HUES6 (cell line): ENCODE data around the gene IRGQ.

ENCODE experiments used
- H3K27ac ChIP-seq: 2 replicates; pipeline ENCODE4 v1.7.0; 2013; ENCODE audit warnings: low read depth, mild to moderate bottlenecking, low read length, inconsistent platforms
- H3K27me3 ChIP-seq: 2 replicates; pipeline ENCODE4 v1.6.1; 2013; ENCODE audit warnings: low read length; ENCODE audit not compliant: control insufficient read depth, insufficient read depth
- H3K36me3 ChIP-seq: 2 replicates; pipeline ENCODE4 v1.6.1; 2013; ENCODE audit warnings: low read length; ENCODE audit not compliant: control insufficient read depth, insufficient read depth
- H3K4me1 ChIP-seq: 2 replicates; pipeline ENCODE4 v1.6.1; 2013; ENCODE audit warnings: low read length; ENCODE audit not compliant: control insufficient read depth, insufficient read depth
- H3K4me3 ChIP-seq: 2 replicates; pipeline ENCODE4 v1.5.1; 2013; ENCODE audit warnings: low read depth, low read length
- H3K9ac ChIP-seq: one replicate; pipeline ENCODE4 v1.6.1; 2013; ENCODE audit warnings: mild to moderate bottlenecking, low read length
- H3K9me3 ChIP-seq: 2 replicates; pipeline ENCODE4 v1.6.1; 2013; ENCODE audit warnings: low read depth, low read length; ENCODE audit not compliant: control insufficient read depth, insufficient read depth

The IRGQ gene

GRCh38 chr19:43595999-43596841, at the start of gene IRGQ, which contains the start of gene ZNF576:
Gene IRGQ, minus strand, starts transcription at chr19:43596134. Its CDS starts 796 bp downstream, at chr19:43595338.
Gene ZNF576, plus strand, starts transcription at chr19:43596595. Its CDS starts 514 bp downstream, at chr19:43597109.
- no peaks in the 10 kb centered on the region for H3K27me3 ChIP-seq
- peak within 1 kb of the TSS; percentile 98 for H3K27ac ChIP-seq
- peak within 1 kb of the TSS; percentile 93 for H3K4me3 ChIP-seq
- peak within 1 kb of the TSS; percentile 98 for H3K9ac ChIP-seq
- H3K4me1 ChIP-seq, result peaks cover 5% of the 10 kb centered on the region; the same call in 1 of the 2 replicates
- no peaks in the 10 kb centered on the region for H3K9me3 ChIP-seq
- peaks cover 37% of the 10 kb centered on the region for H3K36me3 ChIP-seq

- Histone ChIP-seq H3K4me3 (no peak overlapping the region), H3K27me3 (peaks cover 30% of the 10 kb centered on the region), H3K9me3 (0 out of 2 replicates have a peak, but pooled peaks cover 5% of the 10 kb centered on the region), H3K27ac (no peak overlapping the region), H3K4me1 (peaks cover 1% of the 10 kb centered on the region; the same call in 1 of the 2 replicates), H3K36me3 (peaks cover 14% of the 10 kb centered on the region), H3K9ac (no peak overlapping the region)
These were observed 48.2 kb upstream of the IRGQ start for GRCh38 chr19:43644181-43644580.

GRCh38 chr19:43643326-43643725, 47.4 kb upstream of the IRGQ start:
- no peak overlapping the region for H3K4me3 ChIP-seq
- H3K27me3 ChIP-seq, result peaks cover 38% of the 10 kb centered on the region
- peaks cover 5% of the 10 kb centered on the region; the same call in 1 of the 2 replicates for H3K36me3 ChIP-seq
- H3K4me1 ChIP-seq, result peaks cover 10% of the 10 kb centered on the region; the same call in 1 of the 2 replicates
- H3K27ac ChIP-seq, result no peak overlapping the region
- 0 out of 2 replicates have a peak, but pooled peaks cover 5% of the 10 kb centered on the region for H3K9me3 ChIP-seq
- no peak overlapping the region for H3K9ac ChIP-seq

GRCh38 chr19:43642531-43642930, 46.6 kb upstream of the IRGQ start:
- H3K9me3 ChIP-seq, result 0 out of 2 replicates have a peak, but pooled peaks cover 5% of the 10 kb centered on the region
- H3K36me3 ChIP-seq, result peaks cover 3% of the 10 kb centered on the region; the same call in 1 of the 2 replicates
- H3K4me3 ChIP-seq, result no peak overlapping the region
- H3K4me1 ChIP-seq, result peaks cover 10% of the 10 kb centered on the region; the same call in 1 of the 2 replicates
- H3K27me3 ChIP-seq, result peaks cover 46% of the 10 kb centered on the region
- H3K9ac ChIP-seq, result no peak overlapping the region
- no peak overlapping the region for H3K27ac ChIP-seq

- Histone ChIP-seq H3K9ac (no peak overlapping the region), H3K27me3 (peaks cover 56% of the 10 kb centered on the region), H3K4me3 (no peak overlapping the region), H3K27ac (no peak overlapping the region), H3K4me1 (peaks cover 11% of the 10 kb centered on the region), H3K9me3 (no peaks in the 10 kb centered on the region), H3K36me3 (no peaks in the 10 kb centered on the region)
These were observed 45.4 kb upstream of the IRGQ start for GRCh38 chr19:43641333-43641732.

- Histone ChIP-seq H3K27me3 (peaks cover 61% of the 10 kb centered on the region), H3K4me3 (peak overlapping the region; percentile 89), H3K36me3 (no peaks in the 10 kb centered on the region), H3K4me1 (peaks cover 16% of the 10 kb centered on the region), H3K9ac (no peak overlapping the region), H3K9me3 (no peaks in the 10 kb centered on the region), H3K27ac (no peak overlapping the region)
These were observed 44.5 kb upstream of the IRGQ start for GRCh38 chr19:43640424-43640757.

- H3K36me3 ChIP-seq, result no peaks in the 10 kb centered on the region
- H3K9me3 ChIP-seq, result no peaks in the 10 kb centered on the region
- H3K4me1 ChIP-seq, result peaks cover 19% of the 10 kb centered on the region
- peaks cover 61% of the 10 kb centered on the region for H3K27me3 ChIP-seq
- peak within 1 kb of the TSS; percentile 89 for H3K4me3 ChIP-seq
- no peak within 1 kb of the TSS for H3K27ac ChIP-seq
- peak within 1 kb of the TSS; percentile 38 for H3K9ac ChIP-seq
These were observed 43.8 kb upstream of the IRGQ start, which contains the start of gene CADM4 for GRCh38 chr19:43639519-43640423. Gene CADM4, minus strand, starts transcription at chr19:43639850. Its CDS starts 60 bp downstream, at chr19:43639790.

- Histone ChIP-seq H3K4me3 (peak overlapping the region; percentile 77), H3K27ac (no peak overlapping the region), H3K27me3 (peaks cover 63% of the 10 kb centered on the region), H3K9me3 (no peaks in the 10 kb centered on the region), H3K4me1 (peaks cover 22% of the 10 kb centered on the region), H3K36me3 (no peaks in the 10 kb centered on the region), H3K9ac (peak overlapping the region; percentile 38)
These were observed 43.1 kb upstream of the IRGQ start for GRCh38 chr19:43638995-43639518.

- Histone ChIP-seq H3K4me3 (peak overlapping the region; percentile 77), H3K27me3 (peaks cover 66% of the 10 kb centered on the region), H3K27ac (no peak overlapping the region), H3K4me1 (peaks cover 22% of the 10 kb centered on the region), H3K9me3 (no peaks in the 10 kb centered on the region), H3K9ac (no peak overlapping the region), H3K36me3 (no peaks in the 10 kb centered on the region)
These were observed 42.5 kb upstream of the IRGQ start for GRCh38 chr19:43638214-43638994.

GRCh38 chr19:43636121-43636683, 40.3 kb upstream of the IRGQ start:
- H3K9ac ChIP-seq, result no peak overlapping the region
- H3K4me3 ChIP-seq, result peak overlapping the region; percentile 26
- no peak overlapping the region for H3K27ac ChIP-seq
- H3K4me1 ChIP-seq, result peaks cover 22% of the 10 kb centered on the region
- peaks cover 58% of the 10 kb centered on the region for H3K27me3 ChIP-seq
- H3K9me3 ChIP-seq, result no peaks in the 10 kb centered on the region
- no peaks in the 10 kb centered on the region for H3K36me3 ChIP-seq
